ENCODE data around the gene MLKL.

- no peak for TF ChIP-seq CTCF (IDR thresholded peaks at IDR 0.05; ENCODE audit: low read length)
- no peak for TF ChIP-seq EZH2 (IDR thresholded peaks at IDR 0.05; ENCODE audit: borderline replicate concordance, low read length)
These were observed 16.7 kb upstream of the MLKL start for GRCh38 chr16:74717367-74717766.

Data from OCI-LY1 (cell line).